VCaP (cell line): Measurements from ENCODE around the gene MAMDC4.
A peak's percentile ranks its signal among the peaks of the same experiment; 100 is the strongest.

Source experiments
- H3K27ac ChIP-seq: fragments of 450-650 bp; 2 replicates; pipeline ENCODE4 v1.5.1; 2017
- TF ChIP-seq, protein P1 (sequence below): fragments of 450-650 bp; conservative IDR thresholded peaks from 2 replicates; pipeline ENCODE4 v1.5.1; 2017; ENCODE audit warnings: mild to moderate bottlenecking, moderate library complexity

MAMDC4 gene

DNA sequence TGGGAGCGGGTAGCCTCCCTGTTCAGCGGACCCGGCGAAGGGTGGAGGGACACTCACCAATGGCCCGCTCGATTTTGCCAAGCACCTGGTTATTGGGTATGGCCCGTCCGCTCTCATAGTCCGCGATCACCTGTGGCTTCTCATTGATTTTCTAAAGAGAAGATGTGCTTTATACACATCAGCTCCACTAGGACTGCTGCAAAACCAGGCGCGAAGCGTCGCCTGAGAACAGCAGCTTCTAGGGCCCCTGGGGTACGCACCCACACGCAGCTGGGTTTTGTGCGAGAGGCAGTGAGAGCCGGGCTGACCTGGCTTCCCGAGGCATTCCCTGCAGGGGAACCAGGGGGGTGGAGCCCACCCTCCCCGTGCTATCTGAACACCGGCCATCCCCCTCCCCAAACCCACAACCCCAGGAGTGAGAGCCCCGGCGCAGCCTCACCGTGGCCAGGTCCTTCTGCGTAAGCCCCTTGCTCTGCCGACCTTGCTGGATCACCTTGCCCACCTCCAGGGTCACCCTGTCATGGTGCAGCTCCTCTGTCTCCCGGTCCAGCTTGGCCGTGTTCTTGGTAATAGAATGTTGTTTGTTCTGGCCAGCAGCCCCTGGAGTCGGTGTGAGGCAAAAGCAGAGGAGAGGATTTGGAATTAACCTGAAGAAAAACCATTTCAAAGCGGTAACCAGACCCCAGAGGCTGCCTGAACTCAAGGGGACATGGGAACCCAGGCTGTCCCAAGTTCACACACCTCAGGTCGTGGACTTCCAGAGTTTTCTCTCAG lies 10.9 kb downstream of the MAMDC4 start:
- TF ChIP-seq, protein P1, sequence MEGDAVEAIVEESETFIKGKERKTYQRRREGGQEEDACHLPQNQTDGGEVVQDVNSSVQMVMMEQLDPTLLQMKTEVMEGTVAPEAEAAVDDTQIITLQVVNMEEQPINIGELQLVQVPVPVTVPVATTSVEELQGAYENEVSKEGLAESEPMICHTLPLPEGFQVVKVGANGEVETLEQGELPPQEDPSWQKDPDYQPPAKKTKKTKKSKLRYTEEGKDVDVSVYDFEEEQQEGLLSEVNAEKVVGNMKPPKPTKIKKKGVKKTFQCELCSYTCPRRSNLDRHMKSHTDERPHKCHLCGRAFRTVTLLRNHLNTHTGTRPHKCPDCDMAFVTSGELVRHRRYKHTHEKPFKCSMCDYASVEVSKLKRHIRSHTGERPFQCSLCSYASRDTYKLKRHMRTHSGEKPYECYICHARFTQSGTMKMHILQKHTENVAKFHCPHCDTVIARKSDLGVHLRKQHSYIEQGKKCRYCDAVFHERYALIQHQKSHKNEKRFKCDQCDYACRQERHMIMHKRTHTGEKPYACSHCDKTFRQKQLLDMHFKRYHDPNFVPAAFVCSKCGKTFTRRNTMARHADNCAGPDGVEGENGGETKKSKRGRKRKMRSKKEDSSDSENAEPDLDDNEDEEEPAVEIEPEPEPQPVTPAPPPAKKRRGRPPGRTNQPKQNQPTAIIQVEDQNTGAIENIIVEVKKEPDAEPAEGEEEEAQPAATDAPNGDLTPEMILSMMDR = no peak
- peak overlapping the region; percentile 80; the same call in 1 of the 2 replicates for H3K27ac ChIP-seq

DNA sequence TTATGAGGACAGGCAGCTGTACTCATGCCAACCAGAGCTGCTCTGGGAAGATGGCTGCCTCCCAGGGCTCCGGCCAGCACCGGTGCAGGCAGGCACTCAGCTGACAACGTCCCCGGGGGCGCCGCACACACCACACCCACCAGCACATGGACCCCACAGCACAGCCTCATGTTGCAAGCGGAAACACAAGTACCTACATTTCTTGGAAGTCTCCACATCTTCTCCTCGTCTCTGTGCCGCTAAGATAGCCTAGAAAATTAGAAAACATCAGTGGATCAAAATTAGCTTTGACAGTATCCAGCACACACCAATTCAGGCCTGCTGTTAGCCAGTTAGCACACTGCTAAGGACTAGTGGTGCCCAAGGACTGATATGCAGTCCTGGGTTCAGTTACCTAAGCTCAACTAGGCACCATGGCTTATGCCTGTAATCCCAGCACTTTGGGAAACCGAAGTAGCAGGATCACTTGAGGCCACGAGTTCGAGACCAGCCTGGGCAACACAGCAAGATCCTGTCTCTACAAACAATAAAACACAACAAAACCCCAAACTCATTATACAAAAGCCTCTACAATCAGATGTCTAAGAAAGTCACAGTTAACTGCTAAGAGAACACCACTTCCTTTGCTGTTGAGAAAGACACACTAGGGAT lies 11.6 kb downstream of the MAMDC4 start:
- H3K27ac ChIP-seq = peak overlapping the region; percentile 91; the same call in 1 of the 2 replicates
- TF ChIP-seq, protein P1 = no peak

DNA sequence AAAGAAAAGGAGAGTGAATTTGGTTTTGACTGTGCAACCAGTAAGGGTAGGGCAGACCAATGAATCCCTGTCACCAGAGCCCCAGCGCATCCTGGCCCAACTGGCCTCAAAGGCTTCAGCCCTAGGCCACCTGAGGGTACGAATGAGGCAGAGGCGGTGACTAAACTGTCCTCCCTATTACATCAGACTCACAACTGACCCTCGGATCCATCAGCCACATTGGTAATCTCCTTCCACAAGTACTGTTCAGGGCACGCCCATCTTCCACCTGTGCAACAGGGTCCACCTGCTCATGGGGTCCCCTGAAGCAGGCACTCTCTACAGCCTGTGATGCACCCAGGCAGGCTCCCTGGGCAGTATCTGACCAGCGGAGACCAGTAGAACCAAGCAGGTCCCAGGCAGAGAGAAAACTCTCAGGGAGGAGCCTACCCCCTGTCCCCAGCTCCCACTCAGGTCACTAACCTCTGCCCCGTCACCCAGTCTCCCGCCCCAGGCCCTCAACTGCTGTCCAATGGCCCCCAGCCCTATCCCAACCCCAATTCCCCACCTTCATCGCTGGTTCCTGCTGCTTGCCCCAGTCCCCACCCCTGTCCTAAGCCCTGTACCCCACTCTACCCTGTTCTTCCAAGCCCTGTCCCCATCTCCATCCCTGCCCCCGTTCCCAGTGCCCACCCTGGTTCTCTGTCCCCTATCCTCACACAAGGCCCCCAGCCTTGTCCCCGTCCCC lies 13.1 kb downstream of the MAMDC4 start:
- TF ChIP-seq, protein P1 = no peak
- peak overlapping the region; percentile 91 for H3K27ac ChIP-seq

DNA sequence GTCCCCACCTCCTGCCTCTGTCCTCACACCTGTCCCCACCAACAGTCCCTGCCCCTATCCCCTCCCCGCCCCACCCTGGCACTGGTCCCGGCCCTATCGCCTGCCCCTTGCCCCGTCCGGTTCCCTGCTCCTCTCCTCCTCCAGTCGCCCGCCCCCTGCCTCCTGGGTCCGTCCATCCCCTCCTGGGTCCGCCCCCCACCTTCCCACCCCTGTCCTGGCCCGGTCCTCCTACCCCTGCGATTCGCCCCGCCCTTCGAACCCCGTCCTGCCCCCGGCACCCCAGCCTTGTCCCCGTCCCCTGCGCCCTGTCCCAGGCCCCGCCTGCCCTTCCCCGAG lies 13.6 kb downstream of the MAMDC4 start:
- TF ChIP-seq, protein P1 = no peak
- peak overlapping the region; percentile 91 for H3K27ac ChIP-seq

DNA sequence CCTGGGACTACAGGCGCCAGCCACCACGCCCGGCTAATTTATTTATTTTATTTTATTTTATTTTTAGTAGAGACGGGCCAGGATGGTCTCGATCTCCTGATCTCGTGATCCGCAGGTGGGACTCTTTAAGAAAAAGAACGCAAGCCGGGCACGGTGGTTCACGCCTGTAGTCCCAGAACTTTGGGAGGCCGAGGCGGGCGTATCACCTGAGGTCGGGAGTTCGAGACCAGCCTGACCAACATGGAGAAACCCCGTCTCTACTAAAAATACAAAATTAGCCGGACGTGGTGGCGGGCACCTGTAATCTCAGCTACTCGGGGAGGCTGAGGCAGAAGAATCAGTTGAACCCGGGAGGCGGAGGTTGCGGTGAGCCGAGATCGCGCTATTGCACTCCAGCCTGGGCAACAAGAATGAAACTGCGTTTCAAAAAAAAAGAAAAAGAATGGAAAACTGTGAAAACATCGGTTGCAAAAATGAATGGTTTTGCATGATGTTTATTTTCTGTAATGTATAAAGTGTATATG lies 14.8 kb downstream of the MAMDC4 start:
- H3K27ac ChIP-seq = peak overlapping the region; percentile 91

DNA sequence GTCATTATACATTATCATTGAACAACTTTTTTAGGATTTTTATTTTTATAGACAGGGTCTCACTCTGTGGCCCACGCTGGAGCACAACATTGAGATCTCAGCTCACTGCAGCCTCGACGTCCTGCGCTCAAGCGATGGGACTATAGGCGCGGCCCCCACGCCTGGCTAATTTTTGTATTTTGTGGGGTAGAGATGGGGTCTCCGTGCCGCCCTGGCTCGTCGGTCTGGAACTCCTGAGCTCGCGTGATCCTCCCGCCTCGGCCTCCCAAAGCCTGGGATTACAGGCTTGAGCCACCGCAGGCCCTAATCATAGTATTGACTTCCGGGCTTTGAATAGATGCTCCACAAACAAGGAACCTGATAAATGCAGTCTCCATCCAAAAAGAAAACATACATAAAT lies 15.3 kb downstream of the MAMDC4 start:
- TF ChIP-seq, protein P1 = no peak
- H3K27ac ChIP-seq = no peak overlapping the region

DNA sequence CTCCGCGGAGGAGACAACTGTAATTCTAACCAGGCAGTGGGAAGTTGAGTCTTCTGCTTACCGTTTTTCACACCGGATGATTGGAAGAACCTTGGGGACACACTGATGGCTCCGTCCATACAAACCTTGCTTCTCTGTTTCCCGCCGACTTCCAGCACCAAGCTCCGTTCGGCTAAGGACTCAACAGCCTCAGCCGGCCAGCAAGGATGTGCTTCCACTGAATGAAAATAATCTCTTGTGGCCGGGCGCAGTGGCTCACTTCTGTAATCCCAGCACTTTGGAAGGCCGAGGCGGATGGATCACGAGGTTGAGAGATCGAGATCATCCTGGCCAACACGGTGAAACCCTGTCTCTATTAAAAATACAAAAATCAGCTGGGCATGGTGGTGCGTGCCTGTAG lies 15.8 kb downstream of the MAMDC4 start:
- TF ChIP-seq, protein P1 = no peak
- no peak overlapping the region for H3K27ac ChIP-seq
